ENCODE data around the gene LRMDA.

Gene LRMDA

GRCh38 chr10:75895259-75895658 lies 463.8 kb downstream of the LRMDA start:
- no peak for DNase-seq (ENCODE audit: low read depth in 1 of 2, low spot score in 1 of 2)

- no peak for DNase-seq (ENCODE audit: low read depth in 1 of 2, low spot score in 1 of 2)
These were observed 468.5 kb downstream of the LRMDA start for GRCh38 chr10:75899816-75900390.

- no peak for DNase-seq (ENCODE audit: low read depth in 1 of 2, low spot score in 1 of 2)
These were observed 471.4 kb downstream of the LRMDA start for GRCh38 chr10:75902816-75903215.

GRCh38 chr10:75904499-75905283 lies 473.3 kb downstream of the LRMDA start:
- no peak for DNase-seq (ENCODE audit: low read depth in 1 of 2, low spot score in 1 of 2)

- DNase-seq (ENCODE audit: low read depth in 1 of 2, low spot score in 1 of 2) = no peak
These were observed 474.1 kb downstream of the LRMDA start for GRCh38 chr10:75905490-75905889.

GRCh38 chr10:75910032-75910431 lies 478.6 kb downstream of the LRMDA start:
- no peak for DNase-seq (ENCODE audit: low read depth in 1 of 2, low spot score in 1 of 2)

GRCh38 chr10:75911426-75911825 lies 480.0 kb downstream of the LRMDA start:
- no peak for DNase-seq (ENCODE audit: low read depth in 1 of 2, low spot score in 1 of 2)

- DNase-seq (ENCODE audit: low read depth in 1 of 2, low spot score in 1 of 2) = no peak
These were observed 485.5 kb downstream of the LRMDA start for GRCh38 chr10:75916906-75917305.

GRCh38 chr10:75919913-75920312 lies 488.5 kb downstream of the LRMDA start:
- DNase-seq (ENCODE audit: low read depth in 1 of 2, low spot score in 1 of 2) = no peak

- no peak for DNase-seq (ENCODE audit: low read depth in 1 of 2, low spot score in 1 of 2)
These were observed 491.0 kb downstream of the LRMDA start for GRCh38 chr10:75922435-75922834.

- no peak for DNase-seq (ENCODE audit: low read depth in 1 of 2, low spot score in 1 of 2)
These were observed 493.0 kb downstream of the LRMDA start for GRCh38 chr10:75924309-75924902.

GRCh38 chr10:75925999-75926398 lies 494.6 kb downstream of the LRMDA start:
- no peak for DNase-seq (ENCODE audit: low read depth in 1 of 2, low spot score in 1 of 2)

GRCh38 chr10:75926763-75927162 lies 495.3 kb downstream of the LRMDA start:
- DNase-seq (ENCODE audit: low read depth in 1 of 2, low spot score in 1 of 2) = no peak

- DNase-seq (ENCODE audit: low read depth in 1 of 2, low spot score in 1 of 2) = no peak
These were observed 496.8 kb downstream of the LRMDA start for GRCh38 chr10:75928231-75928630.

GRCh38 chr10:75929630-75930161 lies 498.3 kb downstream of the LRMDA start:
- no peak for DNase-seq (ENCODE audit: low read depth in 1 of 2, low spot score in 1 of 2)

GRCh38 chr10:75932921-75933320 lies 501.5 kb downstream of the LRMDA start:
- DNase-seq (ENCODE audit: low read depth in 1 of 2, low spot score in 1 of 2) = no peak

- no peak for DNase-seq (ENCODE audit: low read depth in 1 of 2, low spot score in 1 of 2)
These were observed 503.8 kb downstream of the LRMDA start for GRCh38 chr10:75935240-75935639.

- no peak for DNase-seq (ENCODE audit: low read depth in 1 of 2, low spot score in 1 of 2)
These were observed 504.4 kb downstream of the LRMDA start for GRCh38 chr10:75935650-75936400.

- DNase-seq (ENCODE audit: low read depth in 1 of 2, low spot score in 1 of 2) = no peak
These were observed 505.4 kb downstream of the LRMDA start for GRCh38 chr10:75936841-75937240.

- DNase-seq (ENCODE audit: low read depth in 1 of 2, low spot score in 1 of 2) = no peak
These were observed 506.4 kb downstream of the LRMDA start for GRCh38 chr10:75937823-75938222.

- DNase-seq (ENCODE audit: low read depth in 1 of 2, low spot score in 1 of 2) = no peak
These were observed 507.1 kb downstream of the LRMDA start for GRCh38 chr10:75938380-75939122.

Data from stimulated activated CD4-positive, alpha-beta T cell treated with anti-CD3 and anti-CD28 coated beads, Interleukin-15, amount 100 ng/mL, for 1 hour (primary cell).